Subcutaneous preadipocyte (primary cell): Measurements from ENCODE around the gene MSRB1. TPM values are rescaled to one million over a fixed set of nuclear protein-coding genes. Genes with fewer than 3 reads are reported as not detected.

Source experiments
- small RNA-seq: library from RNA; depleted of rRNA; stranded (forward); fragments of <200 nt; gene quantifications from one replicate; pipeline ENCODE3, GENCODE V24; 2012
- total RNA-seq: library from RNA; depleted of rRNA; stranded (reverse); fragments of >200 nt; gene quantifications from 2 replicates; pipeline ENCODE4 v1.2.3, GENCODE V29; 2012

MSRB1 gene
- 12.7 and 15.4 TPM in 2 replicates for total RNA-seq

DNA sequence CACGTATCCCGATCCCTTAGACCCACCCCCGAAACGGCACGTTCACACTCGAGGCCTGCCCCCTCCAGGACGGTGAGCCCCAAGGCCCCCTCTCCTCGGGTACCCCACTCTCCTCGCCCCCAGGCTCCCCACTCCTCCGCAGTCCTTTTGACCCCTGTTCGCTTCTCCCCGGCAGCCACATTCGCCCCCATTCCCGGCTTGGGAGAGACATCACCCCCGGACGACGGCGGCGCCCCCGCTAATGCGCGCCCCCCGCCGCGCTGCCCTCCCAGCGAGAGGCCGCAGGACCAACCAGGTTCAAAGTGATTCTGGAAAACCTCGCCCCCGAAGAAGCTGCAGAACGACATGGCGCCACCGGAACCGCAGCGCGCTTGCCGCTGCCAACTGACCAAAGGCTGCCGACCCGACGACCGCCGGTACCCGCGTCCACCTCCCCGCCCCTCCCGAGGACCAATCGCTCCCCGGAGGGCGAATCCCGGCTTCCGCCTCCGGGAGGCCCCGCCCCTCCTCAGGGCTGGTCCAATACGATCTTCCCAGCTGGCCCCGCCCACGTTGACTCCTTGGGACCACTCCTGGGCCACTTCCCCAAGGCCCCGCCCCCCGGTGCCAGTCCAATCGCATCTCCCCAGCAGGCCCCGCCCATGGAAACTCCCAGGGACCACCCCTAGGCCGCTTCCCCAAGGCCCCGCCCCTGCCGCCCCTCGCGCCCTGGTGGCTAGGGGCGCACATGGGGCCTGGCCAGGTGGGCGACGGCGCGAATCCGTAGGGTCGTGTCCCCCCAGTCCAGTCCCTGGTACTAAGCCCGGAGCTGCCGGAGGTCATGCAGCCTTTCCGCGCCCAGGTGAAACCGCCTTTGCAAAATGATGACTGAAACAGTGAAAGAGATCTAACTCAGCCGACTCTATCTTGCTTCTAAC, at the start of gene MSRB1:
TSS of gene MSRB1 (minus strand) at position 390 of the 917 bp plus-strand sequence. CDS start at position 347, 43 bp downstream.

DNA sequence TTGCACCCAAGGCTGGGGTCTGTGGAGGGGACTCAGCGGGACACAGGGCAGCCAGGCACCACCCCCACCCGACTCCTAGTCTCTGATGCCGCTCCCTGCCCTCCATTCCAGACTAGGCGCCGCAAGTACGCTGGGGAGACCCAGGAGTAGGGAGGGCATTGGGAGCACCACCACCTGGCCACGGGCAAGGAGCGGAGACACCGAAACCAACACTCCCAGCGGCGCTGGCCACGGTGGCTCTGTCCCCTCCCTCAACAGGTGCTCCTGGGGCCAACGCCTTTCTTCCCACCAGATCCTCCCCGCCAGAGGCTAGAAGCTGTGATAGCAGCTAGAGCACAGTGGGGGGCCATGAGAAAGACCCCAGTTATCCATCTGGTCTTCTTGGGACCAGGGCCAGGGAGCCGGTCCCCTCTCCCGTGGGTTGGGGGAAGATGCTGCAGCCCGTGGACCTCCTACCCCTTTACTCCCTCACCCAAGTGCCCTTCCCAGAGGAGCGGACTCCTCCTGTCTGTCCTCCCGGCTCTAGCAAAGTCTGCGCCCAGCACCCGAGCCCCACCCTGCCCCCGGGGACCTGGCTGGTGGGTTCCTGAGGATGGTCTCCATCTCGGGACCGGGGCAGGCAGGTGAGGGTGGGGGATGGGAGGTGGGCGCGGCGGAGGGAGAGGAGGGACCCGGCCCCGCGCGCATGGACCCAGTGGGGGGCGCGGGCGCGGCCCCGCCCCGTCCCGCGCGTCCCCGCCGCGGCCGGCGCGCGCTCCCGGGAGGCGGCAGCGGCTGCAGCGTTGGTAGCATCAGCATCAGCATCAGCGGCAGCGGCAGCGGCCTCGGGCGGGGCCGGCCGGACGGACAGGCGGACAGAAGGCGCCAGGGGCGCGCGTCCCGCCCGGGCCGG, 46.5 kb upstream of the MSRB1 start, which contains the start of gene SYNGR3:
TSS of gene SYNGR3 (plus strand) at position 762 of the 892 bp plus-strand sequence. CDS start 133 bp downstream, outside the sequence.

DNA sequence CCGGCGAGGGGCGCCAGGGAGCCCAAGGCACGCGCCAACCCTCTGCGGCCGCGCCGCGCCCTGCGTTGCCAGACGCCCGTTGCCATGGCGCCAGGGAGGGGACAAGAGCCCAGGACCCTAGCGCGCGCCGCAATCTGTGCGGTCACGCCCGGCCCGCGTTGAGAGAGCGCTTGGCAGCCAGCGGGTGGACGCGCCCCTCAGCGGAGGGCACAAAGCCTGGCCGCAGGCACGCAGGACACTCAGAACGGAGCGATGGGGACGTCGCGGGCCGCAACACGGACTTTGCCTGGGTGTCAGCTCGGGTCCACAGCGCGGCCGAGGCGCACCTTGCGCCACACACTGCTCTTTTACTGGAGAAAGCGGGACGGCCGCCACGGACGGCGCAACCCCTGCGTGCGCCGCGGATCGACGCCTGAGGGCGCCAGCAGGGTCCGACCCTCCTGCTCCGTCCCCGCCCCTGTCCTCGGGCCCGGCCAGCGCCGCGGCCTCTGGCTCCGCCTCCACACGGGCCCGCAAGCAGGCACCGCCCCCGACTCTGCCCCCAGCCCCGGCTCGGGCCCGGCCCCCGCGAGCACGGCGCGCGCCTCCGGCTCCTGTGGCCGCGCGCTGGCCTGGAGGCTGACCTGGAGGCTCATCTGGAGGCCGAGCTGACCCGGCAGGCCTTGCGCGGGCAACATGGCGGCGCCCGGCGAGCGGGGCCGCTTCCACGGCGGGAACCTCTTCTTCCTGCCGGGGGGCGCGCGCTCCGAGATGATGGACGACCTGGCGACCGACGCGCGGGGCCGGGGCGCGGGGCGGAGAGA, 40.7 kb upstream of the MSRB1 start, which contains the start of gene GFER:
TSS of gene GFER (plus strand) at position 650 of the 803 bp plus-strand sequence. CDS start at position 676, 26 bp downstream.

DNA sequence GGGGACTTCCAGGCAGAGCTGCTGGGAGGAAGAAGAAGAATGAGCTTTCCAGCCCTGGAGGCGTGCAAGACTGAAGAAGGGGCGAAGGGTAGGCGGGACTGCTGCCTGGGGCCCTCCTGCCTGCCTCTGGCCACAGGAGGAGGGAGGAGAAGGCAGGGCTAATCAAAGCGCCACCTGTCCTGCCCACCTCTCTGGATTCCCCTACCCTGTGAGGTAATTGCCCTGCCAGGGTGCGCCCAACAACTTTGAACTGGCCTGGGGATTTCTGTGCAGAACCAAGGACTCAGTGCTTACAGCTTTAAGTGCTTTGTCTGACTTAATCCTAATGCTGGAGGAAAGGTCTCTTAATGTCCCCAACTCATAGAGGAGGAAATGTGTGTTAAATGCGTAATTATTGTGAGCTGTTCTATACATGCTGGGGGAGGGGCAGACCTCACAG, 38.4 kb upstream of the MSRB1 start, which contains the start of gene NOXO1:
TSS of gene NOXO1 (minus strand) at position 72 of the 439 bp plus-strand sequence. CDS start 290 bp downstream, outside the sequence.

GRCh38 chr16:1971796-1972489, 28.9 kb upstream of the MSRB1 start, which contains the start of gene TBL3:
Gene TBL3 (plus strand): TSS chr16:1972053. CDS start chr16:1972165, 112 bp downstream.

GRCh38 chr16:1966460-1966859, 23.5 kb upstream of the MSRB1 start, which contains the start of gene RNF151:
Gene RNF151 (plus strand): TSS chr16:1966856. CDS start chr16:1966882, 26 bp downstream.

GRCh38 chr16:1964506-1965395, 21.8 kb upstream of the MSRB1 start, which contains the start of gene RPS2:
Gene RPS2 (minus strand): TSS chr16:1964826. CDS start chr16:1964625, 201 bp downstream.

DNA sequence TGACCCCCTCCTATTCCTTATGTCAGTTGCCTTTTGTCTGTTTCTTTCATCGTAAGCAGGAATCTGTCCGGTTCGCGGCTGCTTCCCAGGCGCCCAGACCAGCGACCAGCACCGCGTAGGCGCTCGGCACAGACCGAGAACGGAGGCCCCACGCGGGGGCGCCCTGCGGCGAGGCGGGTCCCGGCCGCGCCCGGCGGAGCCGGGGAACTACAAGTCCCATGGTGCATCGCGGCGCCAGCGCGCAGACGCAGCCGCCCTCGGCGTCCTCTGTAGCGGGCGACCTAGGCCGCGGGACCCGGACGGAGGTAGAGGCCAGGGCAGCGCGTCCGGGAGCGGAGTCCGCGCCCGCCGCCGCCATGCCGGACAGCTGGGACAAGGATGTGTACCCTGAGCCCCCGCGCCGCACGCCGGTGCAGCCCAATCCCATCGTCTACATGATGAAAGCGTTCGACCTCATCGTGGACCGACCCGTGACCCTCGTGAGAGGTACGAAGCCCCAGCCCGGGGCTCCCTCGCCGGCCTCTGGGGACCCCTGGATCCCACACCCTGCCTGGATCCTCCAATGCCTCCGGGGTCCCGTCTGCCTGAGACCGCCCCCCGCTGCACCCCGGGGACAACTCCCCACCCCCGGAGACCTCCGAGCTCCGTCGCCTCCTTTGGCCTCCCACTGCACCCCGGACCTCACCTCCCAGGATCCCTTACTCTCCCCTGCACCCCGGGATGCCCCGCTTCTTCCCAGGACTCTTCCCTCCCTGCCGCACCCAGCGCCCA, 16.5 kb upstream of the MSRB1 start, which contains the start of gene NDUFB10:
TSS of gene NDUFB10 (plus strand) at position 270 of the 771 bp plus-strand sequence. CDS start at position 357, 87 bp downstream.

DNA sequence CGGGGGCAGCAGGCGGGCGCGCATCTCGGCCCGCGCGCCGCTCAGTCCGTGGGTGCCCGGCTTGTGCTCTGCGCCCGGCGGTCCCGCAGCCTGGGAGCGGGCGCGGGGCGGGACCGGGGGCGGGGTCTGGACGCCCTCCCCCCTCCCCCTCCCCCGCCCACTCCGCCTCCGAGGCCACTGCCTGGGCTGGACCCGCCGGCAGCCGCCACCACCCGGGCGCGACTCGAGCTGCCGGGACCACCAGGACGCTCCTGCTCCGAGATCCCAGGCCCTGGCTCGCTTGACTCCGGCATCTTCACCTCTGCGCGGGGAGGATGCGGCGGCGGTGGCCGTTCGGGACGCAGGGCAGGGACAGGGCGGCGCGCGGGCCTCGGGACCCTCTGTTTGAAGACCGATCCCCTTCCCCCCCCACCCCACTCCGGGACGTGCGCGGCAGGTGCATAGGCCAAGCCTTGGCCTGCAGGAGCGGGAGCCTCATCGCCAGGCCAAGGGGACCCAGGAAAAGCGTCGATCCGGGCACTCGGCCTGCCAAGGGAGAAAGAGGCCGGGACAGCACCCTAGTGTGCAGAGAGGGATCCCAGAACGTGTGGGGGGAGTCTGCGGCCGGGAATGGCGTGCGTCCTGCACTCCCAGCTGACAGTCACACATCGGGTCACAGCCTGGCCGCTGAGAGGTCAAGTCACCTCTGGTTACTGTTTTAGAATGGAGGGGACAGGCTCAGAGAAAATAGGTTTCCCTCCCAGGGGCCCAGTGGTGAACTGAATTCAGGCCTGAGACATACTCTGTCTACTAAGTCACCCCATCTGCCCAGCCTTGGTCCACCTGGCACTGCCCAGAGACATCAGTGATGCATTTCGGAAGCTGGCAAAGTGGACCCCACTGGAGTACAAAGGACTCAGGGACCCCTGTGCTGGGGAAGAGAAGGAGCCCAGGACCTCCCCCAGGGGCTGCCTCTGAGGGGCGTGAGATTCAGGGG, 24.4 kb downstream of the MSRB1 start, which contains the start of gene HS3ST6:
TSS of gene HS3ST6 (minus strand) at position 65 of the 976 bp plus-strand sequence. CDS start 92 bp downstream, outside the sequence.

Small RNA genes within 50 kb of the gene (small RNA-seq; reads per million reads assigned to genes)
- gene AC005363.2 (0.08 reads per million), gene SNORA10 (not detected), gene SNORA64 (not detected)

Other genes starting within 250 kb of the MSRB1 start
- gene MAPK8IP3, start 237.0 kb downstream of the MSRB1 start, total RNA-seq, result 40.4 and 57.9 TPM in 2 replicates
- 29.9 and 37.5 TPM in 2 replicates for gene NME3, start 171.7 kb downstream of the MSRB1 start, total RNA-seq
- 11.7 and 18.4 TPM in 2 replicates for gene EME2, start 170.4 kb downstream of the MSRB1 start, total RNA-seq
- gene MRPS34, start 170.1 kb downstream of the MSRB1 start, total RNA-seq, result 68.0 and 88.2 TPM in 2 replicates
- 20.3 and 27.2 TPM in 2 replicates for gene SPSB3, start 160.6 kb downstream of the MSRB1 start, total RNA-seq
- gene NUBP2, start 160.2 kb downstream of the MSRB1 start, total RNA-seq, result 69.8 and 79.4 TPM in 2 replicates
- under 0.01 TPM in 1 of 2 replicates, not detected in the other for gene IGFALS, start 149.5 kb downstream of the MSRB1 start, total RNA-seq
- gene HAGH, start 116.4 kb downstream of the MSRB1 start, total RNA-seq, result 14.7 and 24.3 TPM in 2 replicates
- 52.6 and 61.7 TPM in 2 replicates for gene FAHD1, start 116.0 kb downstream of the MSRB1 start, total RNA-seq
- not detected in 2 replicates for gene MEIOB, start 71.0 kb downstream of the MSRB1 start, total RNA-seq
- gene HS3ST6, start 24.8 kb downstream of the MSRB1 start, total RNA-seq, result not detected in 2 replicates
- not detected in 2 replicates for gene RPL3L, start 11.5 kb upstream of the MSRB1 start, total RNA-seq
- gene NDUFB10, start 16.3 kb upstream of the MSRB1 start, total RNA-seq, result 133 and 161 TPM in 2 replicates
- 1,799 and 3,882 TPM in 2 replicates for gene RPS2, start 21.6 kb upstream of the MSRB1 start, total RNA-seq
- gene RNF151, start 23.7 kb upstream of the MSRB1 start, total RNA-seq, result not detected in 2 replicates
- gene TBL3, start 28.9 kb upstream of the MSRB1 start, total RNA-seq, result 49.2 and 51.6 TPM in 2 replicates
- 0.39 TPM in 1 of 2 replicates, not detected in the other for gene NOXO1, start 38.3 kb upstream of the MSRB1 start, total RNA-seq
- gene GFER, start 41.0 kb upstream of the MSRB1 start, total RNA-seq, result 9.9 and 13.1 TPM in 2 replicates
- 0.73 and 1.4 TPM in 2 replicates for gene SYNGR3, start 46.8 kb upstream of the MSRB1 start, total RNA-seq
- 26.8 and 35.0 TPM in 2 replicates for gene ZNF598, start 66.6 kb upstream of the MSRB1 start, total RNA-seq
- gene NPW, start 76.6 kb upstream of the MSRB1 start, total RNA-seq, result 1.5 TPM in 1 of 2 replicates, not detected in the other
- 4.8 and 5.1 TPM in 2 replicates for gene NHERF2, start 83.7 kb upstream of the MSRB1 start, total RNA-seq
- 19.7 and 31.6 TPM in 2 replicates for gene NTHL1, start 104.6 kb upstream of the MSRB1 start, total RNA-seq
- 56.2 and 62.2 TPM in 2 replicates for gene TSC2, start 104.8 kb upstream of the MSRB1 start, total RNA-seq
- gene PKD1, start 192.7 kb upstream of the MSRB1 start, total RNA-seq, result 95.8 and 107 TPM in 2 replicates
- gene RAB26, start 205.4 kb upstream of the MSRB1 start, total RNA-seq, result under 0.01 and 0.20 TPM in 2 replicates
- 61.0 and 70.0 TPM in 2 replicates for gene TRAF7, start 212.6 kb upstream of the MSRB1 start, total RNA-seq